BLaER1 treated with 17β-estradiol and CSF1 and Interleukin-3, amounts not matched to agents 10 nM and 100 nM (cell line): ENCODE results near the gene CD9.
A peak's percentile ranks its signal among the peaks of the same experiment; 100 is the strongest.

Experiments used
- H3K27ac ChIP-seq, 11 experiments: shearing (Covaris generic); formaldehyde crosslinking; 2 replicates each; pipeline ENCODE4 v1.8.1; 2022
- H3K27me3 ChIP-seq, 11 experiments: shearing (Covaris generic); formaldehyde crosslinking; 2 replicates each; pipeline ENCODE4 v1.8.1; 2022
- H3K36me3 ChIP-seq, 11 experiments: shearing (Covaris generic); formaldehyde crosslinking; 2 replicates each; pipeline ENCODE4 v1.8.1; 2022
- H3K4me1 ChIP-seq, 10 experiments: shearing (Covaris generic); formaldehyde crosslinking; 2 replicates each; pipeline ENCODE4 v1.8.1; 2022
- H3K4me2 ChIP-seq, 11 experiments: shearing (Covaris generic); formaldehyde crosslinking; 2 replicates each; pipeline ENCODE4 v1.8.1; 2022
- H3K4me3 ChIP-seq, 10 experiments: shearing (Covaris generic); formaldehyde crosslinking; 2 replicates each; pipeline ENCODE4 v1.8.1; 2022
- H3K9ac ChIP-seq, 11 experiments: shearing (Covaris generic); formaldehyde crosslinking; 2 replicates each; pipeline ENCODE4 v1.8.1; 2022
- H3K9me3 ChIP-seq, 11 experiments: shearing (Covaris generic); formaldehyde crosslinking; replicated peaks in 1 of 11; 2 replicates each; pipeline ENCODE4 v1.8.1; 2022
- H4K20me1 ChIP-seq, 11 experiments: shearing (Covaris generic); formaldehyde crosslinking; 2 replicates each; pipeline ENCODE4 v1.8.1; 2022
- Cebpa-rat ChIP-seq, 11 experiments: shearing (Covaris generic); IDR thresholded peaks; 2 replicates each; pipeline ENCODE4 v1.8.1; 2022

CD9 gene

GRCh38 chr12:6161124-6161882 is 38.9 kb upstream of the CD9 start:
- Histone ChIP-seq H3K27me3 (no peaks in the 10 kb centered on the region), H3K4me3 (no peak overlapping the region), H3K9me3 (peaks cover 0 to 18% (median 10%) of the 10 kb centered on the region in 11 experiments; a peak in 14 of 22 replicates), H3K36me3 (no peaks in the 10 kb centered on the region; a peak in 1 of 22 replicates), H3K27ac (peak overlapping the region in 5 of 11 experiments; percentile 9 to 44 (median 15); a peak in 9 of 22 replicates), H3K4me2 (peak overlapping the region; percentile 6 to 76 (median 47); a peak in 19 of 22 replicates), H4K20me1 (no peaks in the 10 kb centered on the region), H3K4me1 (peaks cover 25 to 76% (median 54%) of the 10 kb centered on the region in 10 experiments), H3K9ac (0 out of 22 replicates have a peak overlapping the region, but pooled peaks of 1 of the 11 experiments have one; percentile 18)
- no peak for TF ChIP-seq Cebpa-rat (IDR thresholded peaks at IDR 0.05)

GRCh38 chr12:6163416-6164060 is 36.7 kb upstream of the CD9 start:
- H3K9me3 ChIP-seq, result peaks cover 0 to 18% (median 12%) of the 10 kb centered on the region in 11 experiments; a peak in 14 of 22 replicates
- peak overlapping the region in 7 of 11 experiments; percentile 14 to 54 (median 26); a peak in 8 of 22 replicates for H3K27ac ChIP-seq
- H3K4me1 ChIP-seq, result peaks cover 36 to 84% (median 60%) of the 10 kb centered on the region in 10 experiments
- no peaks in the 10 kb centered on the region for H3K27me3 ChIP-seq
- no peaks in the 10 kb centered on the region for H4K20me1 ChIP-seq
- peak overlapping the region in 1 of 11 experiments; percentile 15; a peak in 1 of 22 replicates for H3K9ac ChIP-seq
- TF ChIP-seq Cebpa-rat (IDR thresholded peaks at IDR 0.05), result no peak
- H3K4me2 ChIP-seq, result peak overlapping the region in 4 of 11 experiments; percentile 21 to 46 (median 34); a peak in 4 of 22 replicates
- no peaks in the 10 kb centered on the region; a peak in 1 of 22 replicates for H3K36me3 ChIP-seq
- H3K4me3 ChIP-seq, result no peak overlapping the region

GRCh38 chr12:6165395-6165794 is 34.8 kb upstream of the CD9 start:
- Histone ChIP-seq H3K4me2 (peak overlapping the region in 3 of 11 experiments; percentile 78 to 95 (median 79); a peak in 5 of 22 replicates), H3K9ac (no peak overlapping the region), H3K4me3 (no peak overlapping the region), H3K27me3 (no peaks in the 10 kb centered on the region), H3K36me3 (no peaks in the 10 kb centered on the region; a peak in 1 of 22 replicates), H3K4me1 (peaks cover 40 to 95% (median 70%) of the 10 kb centered on the region in 10 experiments), H3K9me3 (peaks cover 0 to 9% (median 5%) of the 10 kb centered on the region in 11 experiments; a peak in 9 of 22 replicates), H3K27ac (peak overlapping the region in 5 of 11 experiments; percentile 94 to 97 (median 95); a peak in 4 of 22 replicates), H4K20me1 (no peaks in the 10 kb centered on the region)
- TF ChIP-seq Cebpa-rat (IDR thresholded peaks at IDR 0.05), result no peak

GRCh38 chr12:6166808-6167207 is 33.4 kb upstream of the CD9 start:
- peak overlapping the region; percentile 61 to 95 (median 81) for H3K4me2 ChIP-seq

GRCh38 chr12:6167327-6168280 is 32.6 kb upstream of the CD9 start:
- H3K4me1 ChIP-seq, result peaks cover 33 to 78% (median 55%) of the 10 kb centered on the region in 10 experiments
- H4K20me1 ChIP-seq, result no peaks in the 10 kb centered on the region
- peak overlapping the region; percentile 61 to 85 (median 79) for H3K9ac ChIP-seq
- TF ChIP-seq Cebpa-rat (IDR thresholded peaks at IDR 0.05), result peak in 5 of 11 experiments; percentile 8 to 59 (median 11); a peak in 3 of 22 replicates
- 0 out of 20 replicates have a peak overlapping the region, but pooled peaks of 2 of the 10 experiments have one; percentile 5 to 6 for H3K4me3 ChIP-seq
- H3K4me2 ChIP-seq, result peak overlapping the region; percentile 61 to 95 (median 88)
- H3K36me3 ChIP-seq, result no peaks in the 10 kb centered on the region; a peak in 1 of 22 replicates
- peaks cover 0 to 20% (median 16%) of the 10 kb centered on the region in 11 experiments; a peak in 17 of 22 replicates for H3K9me3 ChIP-seq
- H3K27ac ChIP-seq, result peak overlapping the region; percentile 90 to 97 (median 94)
- no peaks in the 10 kb centered on the region for H3K27me3 ChIP-seq

More at GRCh38 chr12:6166808-6167207, 33.4 kb upstream of the CD9 start:
- Histone ChIP-seq H3K9me3 (peaks cover 0 to 12% (median 9%) of the 10 kb centered on the region in 11 experiments; a peak in 17 of 22 replicates), H4K20me1 (no peaks in the 10 kb centered on the region), H3K9ac (peak overlapping the region; percentile 61 to 85 (median 79)), H3K4me1 (peaks cover 33 to 86% (median 57%) of the 10 kb centered on the region in 10 experiments), H3K27me3 (no peaks in the 10 kb centered on the region), H3K4me3 (peak overlapping the region in 3 of 10 experiments; percentile 0 to 51 (median 6); a peak in 2 of 20 replicates), H3K27ac (peak overlapping the region; percentile 90 to 97 (median 94)), H3K36me3 (no peaks in the 10 kb centered on the region; a peak in 1 of 22 replicates)
- TF ChIP-seq Cebpa-rat (IDR thresholded peaks at IDR 0.05), result no peak

GRCh38 chr12:6171409-6172015 is 28.7 kb upstream of the CD9 start:
- Histone ChIP-seq H3K27me3 (no peaks in the 10 kb centered on the region), H3K36me3 (no peaks in the 10 kb centered on the region), H3K9me3 (peaks cover 0 to 28% (median 19%) of the 10 kb centered on the region in 11 experiments; a peak in 13 of 22 replicates), H4K20me1 (no peaks in the 10 kb centered on the region), H3K4me3 (no peak overlapping the region), H3K9ac (no peak overlapping the region), H3K4me2 (no peak overlapping the region), H3K4me1 (peaks cover 30 to 46% (median 38%) of the 10 kb centered on the region in 10 experiments), H3K27ac (peak overlapping the region in 2 of 11 experiments; percentile 6 to 45; a peak in 3 of 22 replicates)
- no peak for TF ChIP-seq Cebpa-rat (IDR thresholded peaks at IDR 0.05)

GRCh38 chr12:6172086-6172485 is 28.1 kb upstream of the CD9 start:
- no peak overlapping the region for H3K4me3 ChIP-seq
- peak overlapping the region in 2 of 11 experiments; percentile 6 to 45; a peak in 3 of 22 replicates for H3K27ac ChIP-seq
- TF ChIP-seq Cebpa-rat (IDR thresholded peaks at IDR 0.05), result no peak
- no peaks in the 10 kb centered on the region for H3K27me3 ChIP-seq
- no peak overlapping the region for H3K4me2 ChIP-seq
- peaks cover 0 to 28% (median 18%) of the 10 kb centered on the region in 11 experiments; a peak in 13 of 22 replicates for H3K9me3 ChIP-seq
- H3K9ac ChIP-seq, result no peak overlapping the region
- no peaks in the 10 kb centered on the region for H4K20me1 ChIP-seq
- H3K36me3 ChIP-seq, result no peaks in the 10 kb centered on the region
- H3K4me1 ChIP-seq, result peaks cover 24 to 46% (median 33%) of the 10 kb centered on the region in 10 experiments
